Fibroblast of villous mesenchyme (primary cell): ENCODE results near the gene HCAR2. TPM values are rescaled to one million over a fixed set of nuclear protein-coding genes. Genes with fewer than 3 reads are reported as not detected.
"Not testable (repeated sequence)": the region's sequence is repeated elsewhere in the genome, so short reads cannot be mapped to it uniquely, and the experiment has no call there.

Experiments
- DNase-seq: peaks from one replicate; pipeline ENCODE4 v3.0.0-alpha.2; 2010; ENCODE audit warnings: low read depth
- H3K4me3 ChIP-seq: 2 replicates; pipeline ENCODE4 v1.5.1; 2011; ENCODE audit warnings: low read depth, mild to moderate bottlenecking, low read length
- CTCF ChIP-seq: IDR thresholded peaks from 2 replicates; pipeline ENCODE4 v1.5.1; 2012; ENCODE audit warnings: low read depth, mild to moderate bottlenecking, low read length; ENCODE audit not compliant: insufficient read depth
- total RNA-seq: library from RNA; depleted of rRNA; stranded (reverse); fragments of >200 nt; gene quantifications from 2 replicates; pipeline ENCODE4 v1.2.3, GENCODE V29; 2012

The HCAR2 gene
- total RNA-seq, 1 donor, result under 0.01 TPM

DNA sequence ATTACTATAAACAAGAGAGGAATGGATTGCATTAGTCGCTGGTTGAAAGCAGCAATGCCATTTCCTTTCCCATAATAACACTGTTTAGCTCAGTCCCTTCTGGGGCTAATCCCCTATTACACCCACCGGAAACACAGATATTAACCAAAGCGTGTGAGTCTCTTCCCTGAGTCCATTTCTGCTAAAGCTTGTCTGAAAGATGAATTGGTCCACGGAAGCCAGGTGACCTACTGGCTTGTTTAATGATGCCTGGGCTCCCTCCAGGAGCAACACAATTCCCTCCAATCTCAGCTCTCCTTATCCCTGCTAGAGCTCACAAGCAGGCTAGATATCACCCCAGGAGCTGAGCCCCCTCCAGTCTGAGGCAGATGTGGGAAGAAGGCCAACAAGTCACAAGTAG is 1.7 kb downstream of the HCAR2 start:
- H3K4me3 ChIP-seq, result not testable (repeated sequence)
- DNase-seq, result peak; percentile 93

DNA sequence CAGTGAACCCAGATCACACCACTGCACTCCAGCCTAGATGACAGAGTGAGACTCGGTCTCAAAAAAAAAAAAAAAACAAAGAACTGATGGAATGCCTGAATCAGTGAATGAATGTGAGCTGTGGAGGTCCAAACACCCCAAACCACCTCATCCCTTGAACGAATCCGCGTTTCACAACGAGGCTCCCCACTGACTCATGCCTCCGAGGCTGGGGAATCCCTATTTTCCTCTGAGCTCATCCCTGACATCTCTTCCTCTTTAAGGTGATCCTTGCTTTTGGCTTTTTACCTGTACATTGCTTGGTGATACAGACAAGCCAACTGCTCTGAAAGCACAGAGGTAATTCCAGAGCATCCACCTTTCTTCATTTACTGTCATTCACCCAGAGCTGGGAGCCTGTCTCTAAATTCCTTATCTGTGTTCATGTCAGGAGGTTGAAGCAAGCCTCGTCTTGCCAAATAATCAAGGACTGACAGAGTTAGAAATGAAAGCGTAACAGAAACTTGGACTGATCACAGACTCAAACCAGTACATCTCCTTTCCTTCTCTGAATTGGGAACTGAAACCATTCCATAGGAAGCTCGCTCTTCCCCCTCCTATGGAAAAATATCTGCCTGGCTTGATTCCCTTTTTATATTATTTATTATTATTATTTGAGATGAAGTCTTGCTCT is 3.0 kb downstream of the HCAR2 start:
- H3K4me3 ChIP-seq, DNase-seq: not testable (repeated sequence)

- H3K4me3 ChIP-seq, DNase-seq: not testable (repeated sequence)
These were observed 6.2 kb downstream of the HCAR2 start for GRCh38 chr12:122696922-122697321.

GRCh38 chr12:122691566-122691965 is 11.6 kb downstream of the HCAR2 start:
- TF ChIP-seq CTCF, result no peak
- DNase-seq, result no peak
- H3K4me3 ChIP-seq, result no peak overlapping the region

GRCh38 chr12:122688291-122688690 is 14.9 kb downstream of the HCAR2 start:
- no peak for DNase-seq
- TF ChIP-seq CTCF, result no peak
- H3K4me3 ChIP-seq, result no peak overlapping the region

DNA sequence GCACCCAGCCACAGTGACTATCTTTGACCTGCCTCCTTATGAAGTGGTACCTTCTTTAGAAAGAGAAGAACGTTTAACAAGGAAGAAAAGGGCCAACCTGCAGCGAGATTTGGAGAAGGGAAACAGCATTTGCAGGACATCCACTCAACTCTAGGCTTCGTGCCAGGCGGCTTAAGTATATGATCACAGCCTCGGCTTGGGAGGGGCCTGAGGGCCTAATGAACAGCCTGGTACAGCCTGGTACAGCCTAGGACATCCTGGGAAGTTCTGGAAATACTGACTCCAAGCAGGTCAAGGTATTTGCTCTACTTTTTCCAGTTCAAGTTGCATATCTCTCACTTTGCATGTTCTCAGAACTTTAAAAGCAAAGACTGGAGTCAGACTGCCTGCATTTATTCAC is 16.1 kb downstream of the HCAR2 start:
- DNase-seq, result peak; percentile 88
- TF ChIP-seq CTCF, result no peak
- no peak overlapping the region for H3K4me3 ChIP-seq

DNA sequence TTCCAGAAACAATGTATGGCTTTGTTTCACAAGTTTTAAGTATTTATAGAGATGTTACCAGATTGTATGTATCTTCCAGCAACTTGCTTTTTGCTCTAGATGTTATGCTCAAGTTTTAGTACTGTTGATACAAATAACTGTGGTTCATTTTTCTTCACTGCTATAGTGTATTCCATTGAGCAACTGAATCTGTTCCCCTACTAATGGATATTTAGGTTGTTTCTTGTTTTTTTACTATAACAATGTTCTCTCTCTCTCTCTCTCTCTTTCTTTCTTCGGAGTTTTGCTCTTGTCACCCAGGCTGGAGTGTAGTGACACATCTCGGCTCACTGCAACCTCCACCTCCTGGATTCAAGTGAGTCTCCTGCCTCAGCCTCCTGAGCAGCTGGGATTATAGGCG is 16.6 kb downstream of the HCAR2 start:
- no peak overlapping the region for H3K4me3 ChIP-seq
- no peak for TF ChIP-seq CTCF
- no peak for DNase-seq

- DNase-seq, result no peak
- no peak for TF ChIP-seq CTCF
- H3K4me3 ChIP-seq, result no peak overlapping the region
These were observed 18.8 kb downstream of the HCAR2 start for GRCh38 chr12:122684297-122684813.
